Measurements from ENCODE around the gene TRAPPC2L.

TRAPPC2L gene

GRCh38 chr16:88818575-88818874 lies 38.4 kb upstream of the TRAPPC2L start:
- no peak overlapping the region for H2AFZ ChIP-seq (ENCODE audit: low read length)
- no peak overlapping the region for H3K27ac ChIP-seq (ENCODE audit: low read length)
- no peaks in the 10 kb centered on the region for H3K4me1 ChIP-seq (ENCODE audit: low read length)
- no peaks in the 10 kb centered on the region for H3K36me3 ChIP-seq (replicated peaks; ENCODE audit: insufficient read depth, low read length)
- no peak overlapping the region for H3K4me3 ChIP-seq (ENCODE audit: low read length)
- no peaks in the 10 kb centered on the region for H4K20me1 ChIP-seq (ENCODE audit: insufficient read depth, low read length)
- DNase-seq = no peak
- no peaks in the 10 kb centered on the region for H3K9me2 ChIP-seq (replicated peaks; ENCODE audit: insufficient read depth, low read length)
- H3K27me3 ChIP-seq (replicated peaks; ENCODE audit: insufficient read depth, low read length) = 0 out of 2 replicates have a peak, but pooled peaks cover 4% of the 10 kb centered on the region
- H3F3A ChIP-seq (ENCODE audit: insufficient read depth, low read length) = no peaks in the 10 kb centered on the region
- no peaks in the 10 kb centered on the region for H3K9me3 ChIP-seq (replicated peaks; ENCODE audit: insufficient read depth, low read length)
- H3K79me2 ChIP-seq (ENCODE audit: low read length) = no peaks in the 10 kb centered on the region
- no peak overlapping the region for H3K4me2 ChIP-seq (ENCODE audit: low read depth, low read length)
- TF ChIP-seq EZH2 (optimal IDR thresholded peaks at IDR 0.05; ENCODE audit: low read depth, low read length) = no peak
- no peak for TF ChIP-seq EZH2phosphoT487 (IDR thresholded peaks at IDR 0.05; ENCODE audit: low read length)
- TF ChIP-seq CTCF (IDR thresholded peaks at IDR 0.05; ENCODE audit: low read length) = no peak
- no peak overlapping the region for H3K9ac ChIP-seq (ENCODE audit: low read length)

GRCh38 chr16:88819126-88819525 lies 37.8 kb upstream of the TRAPPC2L start:
- no peak overlapping the region for H3K27ac ChIP-seq (ENCODE audit: low read length)
- no peaks in the 10 kb centered on the region for H3K4me1 ChIP-seq (ENCODE audit: low read length)
- H3K4me2 ChIP-seq (ENCODE audit: low read depth, low read length) = no peak overlapping the region
- TF ChIP-seq EZH2phosphoT487 (IDR thresholded peaks at IDR 0.05; ENCODE audit: low read length) (no peak), EZH2 (optimal IDR thresholded peaks at IDR 0.05; ENCODE audit: low read depth, low read length) (no peak), CTCF (IDR thresholded peaks at IDR 0.05; ENCODE audit: low read length) (no peak)
- H3K9me3 ChIP-seq (replicated peaks; ENCODE audit: insufficient read depth, low read length) = no peaks in the 10 kb centered on the region
- H3K79me2 ChIP-seq (ENCODE audit: low read length) = no peaks in the 10 kb centered on the region
- H3K9me2 ChIP-seq (replicated peaks; ENCODE audit: insufficient read depth, low read length) = no peaks in the 10 kb centered on the region
- no peaks in the 10 kb centered on the region for H3K36me3 ChIP-seq (replicated peaks; ENCODE audit: insufficient read depth, low read length)
- H3F3A ChIP-seq (ENCODE audit: insufficient read depth, low read length) = no peaks in the 10 kb centered on the region
- 0 out of 2 replicates have a peak, but pooled peaks cover 4% of the 10 kb centered on the region for H3K27me3 ChIP-seq (replicated peaks; ENCODE audit: insufficient read depth, low read length)
- H4K20me1 ChIP-seq (ENCODE audit: insufficient read depth, low read length) = no peaks in the 10 kb centered on the region
- DNase-seq = no peak
- no peak overlapping the region for H2AFZ ChIP-seq (ENCODE audit: low read length)
- no peak overlapping the region for H3K4me3 ChIP-seq (ENCODE audit: low read length)
- no peak overlapping the region for H3K9ac ChIP-seq (ENCODE audit: low read length)

GRCh38 chr16:88820385-88821025 lies 36.4 kb upstream of the TRAPPC2L start:
- Histone ChIP-seq H4K20me1 (ENCODE audit: insufficient read depth, low read length) (no peaks in the 10 kb centered on the region), H3F3A (ENCODE audit: insufficient read depth, low read length) (no peaks in the 10 kb centered on the region), H3K4me2 (ENCODE audit: low read depth, low read length) (no peak overlapping the region), H3K4me1 (ENCODE audit: low read length) (no peaks in the 10 kb centered on the region), H3K36me3 (replicated peaks; ENCODE audit: insufficient read depth, low read length) (no peaks in the 10 kb centered on the region), H3K27ac (ENCODE audit: low read length) (no peak overlapping the region), H3K9me3 (replicated peaks; ENCODE audit: insufficient read depth, low read length) (no peaks in the 10 kb centered on the region), H2AFZ (ENCODE audit: low read length) (no peak overlapping the region), H3K9me2 (replicated peaks; ENCODE audit: insufficient read depth, low read length) (no peaks in the 10 kb centered on the region), H3K4me3 (ENCODE audit: low read length) (no peak overlapping the region), H3K79me2 (ENCODE audit: low read length) (no peaks in the 10 kb centered on the region), H3K9ac (ENCODE audit: low read length) (no peak overlapping the region), H3K27me3 (replicated peaks; ENCODE audit: insufficient read depth, low read length) (0 out of 2 replicates have a peak, but pooled peaks cover 1% of the 10 kb centered on the region)
- TF ChIP-seq CTCF (IDR thresholded peaks at IDR 0.05; ENCODE audit: low read length) (no peak), EZH2 (optimal IDR thresholded peaks at IDR 0.05; ENCODE audit: low read depth, low read length) (no peak), EZH2phosphoT487 (IDR thresholded peaks at IDR 0.05; ENCODE audit: low read length) (no peak)
- no peak for DNase-seq
